Sigmoid colon (tissue), 3 donors: ENCODE data around the gene RB1.

Source experiments
- CTCF ChIP-seq, 4 experiments: fragments of 450-650 bp in 3 of 4; fragments of 200-600 bp in 1 of 4; IDR thresholded peaks; one replicate each; pipeline ENCODE4 v1.5.1; 2016 to 2019; ENCODE audit warnings: antibody characterized with exemption in 4 of 4, mild to moderate bottlenecking in 3 of 4, moderate library complexity in 2 of 4
- POLR2A ChIP-seq, 2 donors: fragments of 450-650 bp; IDR thresholded peaks; one replicate each; pipeline ENCODE4 v1.6.1; 2016; ENCODE audit warnings: antibody characterized with exemption in 2 of 2, mild to moderate bottlenecking in 2 of 2, moderate library complexity in 2 of 2

GRCh38 chr13:48518083-48518482 lies 214.5 kb downstream of the RB1 start:
- TF ChIP-seq CTCF (IDR thresholded peaks at IDR 0.05): no peak
- no peak for TF ChIP-seq POLR2A (IDR thresholded peaks at IDR 0.05)
